ENCODE data around the gene SLC2A4RG. TPM values are rescaled to one million over a fixed set of nuclear protein-coding genes. Genes with fewer than 3 reads are reported as not detected.
"Not testable (repeated sequence)": the region's sequence is repeated elsewhere in the genome, so short reads cannot be mapped to it uniquely, and the experiment has no call there.

The SLC2A4RG gene
- polyA plus RNA-seq, 1 donor from 2014 or later = 2.0 TPM

DNA sequence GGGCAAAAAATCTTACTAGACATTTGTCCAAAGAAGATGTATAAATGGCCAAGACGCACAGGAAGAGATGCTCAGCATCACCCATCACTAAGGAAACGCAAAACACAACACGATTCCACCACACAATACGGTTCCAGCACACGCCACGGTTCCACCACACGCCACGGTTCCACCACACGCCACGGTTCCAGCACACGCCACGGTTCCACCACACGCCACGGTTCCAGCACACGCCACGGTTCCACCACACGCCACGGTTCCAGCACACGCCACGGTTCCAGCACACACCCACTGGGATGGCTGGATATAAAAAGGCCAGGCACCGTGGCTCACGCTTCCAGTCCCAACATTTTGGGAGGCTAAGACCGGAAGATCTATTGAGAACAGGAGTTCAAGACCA, 37.3 kb downstream of the SLC2A4RG start:
- H3K4me3 Mint-ChIP-seq, H3K4me1 Mint-ChIP-seq, H3K27ac Mint-ChIP-seq, H3K36me3 Mint-ChIP-seq, H3K27me3 Mint-ChIP-seq, H3K9me3 Mint-ChIP-seq: not testable (repeated sequence)

DNA sequence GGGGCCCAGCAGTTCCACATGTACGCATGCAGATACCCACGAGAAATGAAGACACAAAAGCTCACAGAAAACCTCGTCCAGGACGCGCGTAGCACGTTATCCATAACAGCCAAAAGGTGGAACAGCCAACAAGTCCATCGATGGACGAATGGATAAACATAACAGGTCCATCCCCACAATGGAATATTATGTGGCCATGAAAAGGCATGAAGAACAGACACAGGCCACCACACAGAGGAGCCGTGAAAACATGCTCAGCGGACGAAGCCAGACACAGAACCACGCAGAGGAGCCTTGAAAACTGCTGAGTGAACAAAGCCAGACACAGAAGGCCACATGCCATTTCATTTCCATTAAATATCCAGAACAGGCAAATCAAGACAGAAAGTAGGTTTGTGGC, 38.0 kb downstream of the SLC2A4RG start:
- Mint-ChIP-seq H3K9me3 (no peaks in the 10 kb centered on the region), H3K27me3 (peaks cover 10% of the 10 kb centered on the region), H3K36me3 (peaks cover 2% of the 10 kb centered on the region), H3K27ac (no peak overlapping the region), H3K4me3 (no peak overlapping the region), H3K4me1 (peaks cover 4 to 9% (median 5%) of the 10 kb centered on the region in 3 donors)

DNA sequence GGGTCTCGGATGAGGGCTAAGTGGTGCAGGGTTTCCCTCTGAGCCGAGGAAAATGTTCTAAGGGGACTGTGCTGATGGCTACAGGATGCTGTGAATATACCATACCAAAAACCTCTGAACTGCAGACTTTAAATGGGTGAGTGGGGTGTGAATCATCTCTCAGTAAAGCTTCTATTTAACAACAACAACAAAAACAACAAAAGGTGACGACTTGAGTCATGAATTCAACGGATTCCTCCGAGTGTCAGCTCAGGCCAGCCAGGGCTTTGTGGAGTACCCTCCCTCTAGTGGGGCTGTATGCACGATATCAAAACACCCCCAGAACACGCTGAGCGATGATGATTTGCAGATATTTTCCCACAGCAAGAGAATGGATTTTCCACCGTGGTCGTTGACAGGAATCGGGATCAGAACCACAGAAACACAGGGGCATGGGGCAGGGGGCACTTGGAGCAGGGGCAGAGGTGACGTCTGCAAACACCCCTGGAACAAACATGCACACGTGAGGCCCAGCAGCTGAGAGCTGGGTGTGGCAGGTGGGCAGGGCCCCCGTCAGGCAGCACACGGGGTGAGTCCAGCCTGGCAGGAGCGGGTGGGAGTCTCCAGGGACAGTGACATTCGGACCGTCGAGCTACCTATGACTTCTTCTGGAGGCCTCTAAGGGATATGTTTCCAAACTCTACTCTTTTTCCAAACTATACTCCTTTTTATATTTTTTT, 38.6 kb downstream of the SLC2A4RG start:
- Mint-ChIP-seq H3K9me3 (no peaks in the 10 kb centered on the region), H3K27ac (no peak overlapping the region), H3K4me1 (peaks cover 4 to 9% (median 5%) of the 10 kb centered on the region in 3 donors), H3K27me3 (peaks cover 7% of the 10 kb centered on the region), H3K36me3 (peaks cover 2% of the 10 kb centered on the region), H3K4me3 (no peak overlapping the region)

DNA sequence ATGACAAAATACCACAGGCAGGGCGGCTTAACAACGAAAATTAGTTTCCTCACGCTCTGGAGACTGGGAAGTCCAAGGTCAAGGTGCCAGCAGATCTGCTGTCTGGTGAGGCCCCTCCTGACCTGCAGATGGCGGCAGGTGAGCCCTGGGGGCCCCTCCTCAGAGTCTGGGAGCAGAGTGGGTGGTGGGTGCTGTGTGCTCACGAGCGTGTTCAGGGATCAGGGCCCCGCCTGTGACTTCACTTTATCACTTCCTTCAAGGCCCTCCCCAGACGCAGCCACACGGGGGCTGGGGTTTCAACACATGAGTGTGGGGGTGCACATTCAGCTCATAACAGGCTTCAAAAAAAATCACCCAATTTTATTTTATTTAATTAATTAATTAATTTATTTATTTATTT, 39.3 kb downstream of the SLC2A4RG start:
- H3K27ac Mint-ChIP-seq = no peak overlapping the region
- peaks cover 5% of the 10 kb centered on the region for H3K27me3 Mint-ChIP-seq
- peaks cover 4 to 9% (median 5%) of the 10 kb centered on the region in 3 donors for H3K4me1 Mint-ChIP-seq
- no peak overlapping the region for H3K4me3 Mint-ChIP-seq
- peaks cover 2% of the 10 kb centered on the region for H3K36me3 Mint-ChIP-seq
- no peaks in the 10 kb centered on the region for H3K9me3 Mint-ChIP-seq

DNA sequence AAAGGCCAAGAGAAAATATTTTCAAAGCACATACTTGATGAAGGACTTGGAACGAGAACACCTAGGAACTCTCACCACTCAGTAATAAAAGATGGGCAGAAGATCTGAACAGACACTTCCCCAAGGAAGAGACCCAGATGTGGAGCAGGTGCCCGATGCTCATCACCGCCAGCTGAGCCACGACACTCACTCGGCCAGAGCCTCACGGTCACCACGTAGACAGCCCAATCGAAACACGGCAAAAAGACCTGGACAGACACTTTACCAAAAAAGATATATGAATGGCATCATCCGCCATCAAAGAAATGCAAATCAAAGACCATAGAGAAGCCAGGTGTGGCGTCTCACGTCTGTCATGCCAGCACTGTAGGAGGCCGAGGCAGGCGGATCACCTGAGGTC, 41.6 kb downstream of the SLC2A4RG start:
- Mint-ChIP-seq H3K27me3 (peaks cover 1% of the 10 kb centered on the region), H3K4me1 (peaks cover 4 to 11% (median 5%) of the 10 kb centered on the region in 3 donors), H3K27ac (no peak overlapping the region), H3K9me3 (no peaks in the 10 kb centered on the region), H3K36me3 (no peaks in the 10 kb centered on the region), H3K4me3 (peak overlapping the region in 1 of 4 donors; percentile 4)

DNA sequence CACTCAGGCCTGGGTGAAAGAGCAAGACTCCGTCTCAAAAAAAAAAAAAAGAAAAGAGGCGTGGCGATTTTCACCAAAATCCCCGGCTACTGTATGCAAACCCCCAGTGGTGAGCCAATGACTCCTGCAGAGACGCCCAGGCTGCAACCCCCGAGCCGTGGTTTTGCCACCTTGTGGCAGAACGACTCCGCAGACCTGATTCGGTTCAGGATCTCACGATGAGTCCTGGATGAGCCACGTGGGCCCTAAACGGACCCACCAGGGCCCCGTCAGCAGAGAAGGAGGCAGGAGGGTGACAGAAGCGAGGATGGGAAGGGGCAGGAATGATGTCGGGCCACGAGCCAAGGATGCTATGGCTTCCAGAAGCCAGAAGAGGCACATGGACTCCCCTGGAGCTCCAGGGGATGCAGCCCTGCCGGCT, 42.5 kb downstream of the SLC2A4RG start:
- Mint-ChIP-seq H3K9me3 (no peaks in the 10 kb centered on the region), H3K36me3 (no peaks in the 10 kb centered on the region), H3K27me3 (peaks cover 1% of the 10 kb centered on the region), H3K4me1 (peaks cover 4 to 11% (median 5%) of the 10 kb centered on the region in 3 donors), H3K4me3 (peak overlapping the region in 2 of 4 donors; percentile 60 to 82), H3K27ac (no peak overlapping the region)

DNA sequence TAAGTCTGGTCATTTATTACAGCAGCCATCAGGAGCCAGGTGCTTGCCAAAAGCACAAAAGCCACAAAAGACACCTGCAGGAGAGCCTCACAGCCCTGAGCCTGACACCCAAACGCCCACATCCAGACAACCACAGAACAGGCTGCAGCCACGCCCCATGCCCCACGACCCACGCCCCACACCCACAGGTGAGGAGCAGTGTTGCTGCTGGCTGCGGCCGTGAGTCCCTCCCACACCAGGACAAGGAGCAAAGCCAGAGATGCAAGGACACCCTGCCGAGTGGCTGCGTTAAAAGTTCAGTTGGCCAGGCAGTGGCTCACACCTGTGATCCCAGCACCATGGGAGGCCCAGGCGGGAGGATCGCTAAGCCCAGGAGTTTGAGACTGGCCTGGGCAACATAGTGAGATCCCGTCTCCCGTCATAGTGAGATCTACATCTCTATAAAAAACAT, 43.0 kb downstream of the SLC2A4RG start:
- Mint-ChIP-seq H3K27me3 (peaks cover 1% of the 10 kb centered on the region), H3K4me3 (peak overlapping the region in 1 of 4 donors; percentile 50)

DNA sequence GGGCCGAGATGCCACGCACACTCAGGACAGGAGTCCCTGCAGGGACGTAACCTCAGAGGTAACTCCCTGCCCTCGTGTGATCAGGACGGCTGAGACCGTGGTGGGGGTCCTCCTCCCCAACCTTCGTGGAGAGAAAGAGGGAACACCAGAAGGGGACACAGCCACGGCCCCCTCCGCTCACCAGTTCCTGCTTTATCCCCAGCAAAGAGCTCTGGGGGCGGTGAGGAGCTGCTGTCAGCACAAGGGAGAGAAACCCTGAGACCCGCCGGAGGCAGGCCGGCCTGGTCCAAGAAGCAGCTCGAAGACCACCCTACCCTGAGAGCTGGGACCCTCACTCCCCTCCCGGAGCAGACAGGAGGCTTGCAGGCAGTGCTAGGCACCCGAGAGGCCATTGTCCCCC, 44.4 kb downstream of the SLC2A4RG start:
- Mint-ChIP-seq H3K27me3 (peaks cover 3% of the 10 kb centered on the region), H3K9me3 (no peaks in the 10 kb centered on the region), H3K4me3 (no peak overlapping the region), H3K27ac (no peak overlapping the region), H3K4me1 (peaks cover 4 to 11% (median 5%) of the 10 kb centered on the region in 3 donors), H3K36me3 (no peaks in the 10 kb centered on the region)

More for the DNA sequence above, 43.0 kb downstream of the SLC2A4RG start:
- Mint-ChIP-seq H3K36me3 (no peaks in the 10 kb centered on the region), H3K4me1 (peaks cover 4 to 11% (median 5%) of the 10 kb centered on the region in 3 donors), H3K9me3 (no peaks in the 10 kb centered on the region), H3K27ac (no peak overlapping the region)

DNA sequence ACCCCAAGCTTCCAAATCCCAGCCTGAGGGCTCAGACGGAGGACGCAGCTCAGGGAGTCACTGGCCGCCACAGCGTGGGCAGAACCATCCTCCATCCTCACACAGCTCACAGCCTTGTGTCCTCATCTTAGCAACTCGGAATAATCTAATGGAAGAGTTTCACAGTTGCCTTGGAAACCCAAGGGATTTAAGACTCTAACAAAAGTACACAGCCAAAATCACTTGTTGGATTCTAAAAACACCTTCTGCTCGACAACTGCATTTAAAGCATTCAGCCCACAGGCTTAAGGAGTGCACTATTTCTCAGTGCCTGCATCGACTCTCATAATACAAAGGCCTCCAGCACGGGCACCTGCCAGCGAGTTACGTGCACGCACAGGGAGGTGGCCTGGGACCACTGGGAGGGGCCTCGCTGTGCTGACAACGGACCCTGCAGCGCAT, 46.1 kb downstream of the SLC2A4RG start:
- Mint-ChIP-seq H3K9me3 (no peaks in the 10 kb centered on the region), H3K27me3 (peaks cover 3% of the 10 kb centered on the region), H3K27ac (no peak overlapping the region), H3K36me3 (no peaks in the 10 kb centered on the region), H3K4me1 (peaks cover 0 to 11% (median 4%) of the 10 kb centered on the region in 3 donors), H3K4me3 (no peak overlapping the region)

DNA sequence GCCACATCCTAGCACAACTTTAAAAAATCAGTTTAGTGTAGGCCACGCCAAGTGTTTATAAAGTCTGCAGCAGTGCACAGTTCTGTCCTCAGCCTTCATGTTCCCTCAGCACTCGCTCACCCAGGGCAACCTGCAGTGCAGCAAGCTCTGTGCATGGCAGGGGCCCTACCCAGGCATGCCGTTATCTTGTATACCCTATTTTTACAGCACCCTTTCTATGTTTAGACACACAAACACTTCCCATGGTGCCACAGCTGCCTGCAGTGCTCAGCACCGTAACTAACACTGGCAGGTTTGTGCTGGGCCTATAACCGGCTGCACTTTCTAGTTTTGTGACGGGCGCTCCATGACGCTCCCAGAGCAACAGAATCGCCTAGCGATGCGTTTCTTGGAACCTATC, 47.7 kb downstream of the SLC2A4RG start:
- peaks cover 0 to 4% (median 0%) of the 10 kb centered on the region in 3 donors for H3K4me1 Mint-ChIP-seq
- no peaks in the 10 kb centered on the region for H3K36me3 Mint-ChIP-seq
- no peak overlapping the region for H3K27ac Mint-ChIP-seq
- H3K4me3 Mint-ChIP-seq = no peak overlapping the region
- H3K27me3 Mint-ChIP-seq = peaks cover 6% of the 10 kb centered on the region
- no peaks in the 10 kb centered on the region for H3K9me3 Mint-ChIP-seq

DNA sequence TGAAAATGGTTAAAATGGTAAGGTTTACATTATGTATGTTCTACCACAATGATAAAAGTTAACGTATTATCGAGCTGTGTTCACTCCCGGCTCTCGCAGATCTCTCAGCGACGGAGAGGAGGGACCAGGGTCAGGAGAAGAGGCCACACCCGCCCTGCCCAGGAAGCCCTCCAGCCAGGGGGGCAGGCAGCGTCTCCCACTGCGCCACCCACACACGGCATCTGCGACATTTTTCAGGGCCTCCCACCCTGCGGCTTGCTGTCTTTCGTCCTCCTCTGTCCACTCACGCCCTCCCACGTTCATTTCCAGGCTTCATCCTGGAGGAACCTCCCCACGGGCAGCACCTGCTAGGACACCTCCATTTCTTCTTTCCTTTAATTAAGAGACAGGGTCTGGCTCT, 48.2 kb downstream of the SLC2A4RG start:
- H3K27ac Mint-ChIP-seq = no peak overlapping the region
- peaks cover 0 to 4% (median 0%) of the 10 kb centered on the region in 3 donors for H3K4me1 Mint-ChIP-seq
- H3K36me3 Mint-ChIP-seq = no peaks in the 10 kb centered on the region
- no peak overlapping the region for H3K4me3 Mint-ChIP-seq
- no peaks in the 10 kb centered on the region for H3K9me3 Mint-ChIP-seq
- H3K27me3 Mint-ChIP-seq = peaks cover 6% of the 10 kb centered on the region

DNA sequence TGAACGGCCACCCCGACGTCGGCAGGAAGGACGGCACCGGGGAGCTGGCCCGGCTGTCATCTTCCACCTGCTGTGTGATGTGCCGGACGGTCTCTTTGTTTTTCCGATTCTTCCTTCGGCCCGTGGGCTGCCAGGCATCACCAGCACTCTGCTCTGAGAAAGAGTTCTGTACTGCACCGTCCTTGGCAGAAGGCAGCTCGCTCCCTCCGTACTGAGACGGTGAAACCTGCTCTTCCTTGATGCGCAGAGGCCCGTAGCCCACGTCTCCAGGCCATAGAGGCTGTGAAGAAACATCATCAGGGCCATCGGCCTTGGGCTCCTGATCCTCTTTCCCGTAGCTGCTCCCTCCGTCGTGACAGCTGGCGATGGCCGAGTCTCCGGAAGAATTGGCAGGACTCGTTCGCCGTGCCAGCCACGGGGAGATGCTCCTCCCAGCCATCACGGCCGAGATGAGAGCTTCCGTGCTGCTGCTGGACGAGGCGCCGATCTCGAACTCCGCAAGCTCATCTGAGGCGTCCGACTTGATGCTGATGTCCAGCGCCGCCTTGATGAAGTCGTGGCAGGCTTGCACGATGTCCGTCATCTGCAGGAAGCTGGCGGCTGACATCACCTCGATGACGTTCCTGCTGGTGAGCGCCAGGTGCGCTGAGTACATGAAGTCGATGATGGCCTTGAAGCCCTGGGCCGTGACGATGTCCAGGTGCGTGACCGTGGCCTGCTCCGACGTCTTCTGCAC, 50.4 kb downstream of the SLC2A4RG start:
- Mint-ChIP-seq H3K4me1 (peaks cover 0 to 2% (median 2%) of the 10 kb centered on the region in 3 donors), H3K27me3 (peaks cover 12% of the 10 kb centered on the region), H3K9me3 (no peaks in the 10 kb centered on the region), H3K4me3 (no peak overlapping the region), H3K36me3 (no peaks in the 10 kb centered on the region), H3K27ac (no peak overlapping the region)

DNA sequence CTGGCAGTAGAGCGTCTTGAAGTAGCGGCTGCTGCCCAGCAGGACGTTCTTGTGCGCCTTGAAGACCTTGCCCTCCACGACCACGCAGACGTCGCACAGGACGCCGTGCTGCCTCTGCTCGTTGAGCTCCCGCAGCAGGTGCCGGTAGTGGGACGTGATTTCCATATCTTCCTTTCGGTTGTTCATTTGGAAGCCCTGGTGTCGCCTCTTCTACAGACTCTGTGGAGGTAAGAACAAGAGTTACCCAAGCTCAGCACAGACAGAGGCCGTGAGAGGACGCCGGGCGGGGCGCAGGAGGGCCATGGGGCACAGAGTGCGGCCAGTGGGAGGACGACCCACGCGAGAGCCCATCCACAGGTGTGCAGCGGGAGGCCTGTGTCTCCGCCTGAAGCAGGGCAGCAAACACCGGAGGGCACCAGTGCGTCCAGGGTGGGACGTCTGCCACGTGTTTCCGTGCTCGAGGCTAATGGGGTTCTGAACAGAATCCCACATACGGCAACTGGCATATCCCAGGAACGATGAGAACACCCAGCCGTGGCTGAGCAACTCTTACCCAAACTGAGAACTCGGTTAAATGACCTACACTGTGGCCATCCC, 51.1 kb downstream of the SLC2A4RG start:
- Mint-ChIP-seq H3K4me1 (peaks cover 0 to 2% (median 0%) of the 10 kb centered on the region in 3 donors), H3K4me3 (no peak overlapping the region), H3K36me3 (no peaks in the 10 kb centered on the region), H3K27me3 (peaks cover 14% of the 10 kb centered on the region), H3K27ac (no peak overlapping the region), H3K9me3 (no peaks in the 10 kb centered on the region)

DNA sequence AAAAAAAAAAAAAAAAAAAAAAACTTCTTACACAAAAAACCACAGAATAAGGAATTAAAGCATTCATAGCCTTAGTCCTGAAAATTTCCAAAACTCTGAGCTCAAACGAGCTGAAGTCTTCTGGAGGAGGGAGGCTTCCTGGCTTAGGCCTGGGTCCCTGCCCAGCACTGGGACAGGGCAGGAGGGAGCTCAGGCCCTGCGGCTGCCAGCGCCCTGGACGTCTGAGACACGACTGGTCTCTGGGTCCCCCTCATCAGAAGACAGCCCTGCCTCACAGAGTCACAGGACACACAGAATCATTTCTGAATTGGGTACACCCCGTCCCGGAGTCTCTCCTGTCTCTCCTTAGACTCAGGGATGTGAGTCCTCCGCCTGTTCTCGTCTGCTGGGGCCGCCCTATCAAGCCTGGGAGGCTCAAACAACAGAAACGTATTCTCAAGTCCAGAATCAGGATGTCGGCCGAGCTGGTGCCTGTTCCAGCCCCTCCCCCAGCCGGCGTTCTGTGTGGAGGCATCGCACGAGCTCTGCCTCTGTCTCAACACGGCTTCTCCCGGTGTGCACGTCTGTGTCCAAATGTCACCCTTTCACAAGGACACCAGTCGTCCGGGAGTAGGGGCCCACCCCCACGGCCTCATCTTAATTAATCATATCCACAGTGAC, 52.1 kb downstream of the SLC2A4RG start:
- Mint-ChIP-seq H3K4me3 (no peak overlapping the region), H3K27ac (no peak overlapping the region), H3K9me3 (peaks cover 0 to 4% (median 2%) of the 10 kb centered on the region in 3 donors), H3K27me3 (peaks cover 14% of the 10 kb centered on the region), H3K36me3 (no peaks in the 10 kb centered on the region), H3K4me1 (peaks cover 0 to 2% (median 0%) of the 10 kb centered on the region in 3 donors)

DNA sequence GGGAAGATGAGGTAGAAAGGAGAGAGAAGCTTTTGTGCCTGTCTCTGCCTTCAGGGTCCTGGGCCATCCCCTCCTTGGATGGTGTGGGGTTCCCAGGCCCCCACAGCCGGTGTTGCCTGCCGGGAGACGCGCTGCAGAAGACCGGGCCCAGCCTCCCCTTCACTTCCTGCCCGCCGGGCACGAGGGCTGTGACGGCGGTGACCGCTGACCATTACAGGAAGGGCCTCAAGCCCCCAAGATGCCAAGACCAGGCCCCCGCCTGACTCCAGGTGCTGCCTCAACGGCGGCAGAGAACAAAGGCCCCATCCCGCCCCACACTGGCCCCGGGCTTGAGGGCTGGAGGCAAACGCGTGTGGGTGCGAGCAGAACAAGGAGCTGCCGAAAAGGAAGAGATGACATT, 53.3 kb downstream of the SLC2A4RG start:
- Mint-ChIP-seq H3K27me3 (peaks cover 14% of the 10 kb centered on the region), H3K9me3 (peaks cover 0 to 4% (median 2%) of the 10 kb centered on the region in 3 donors), H3K27ac (no peak overlapping the region), H3K4me3 (no peak overlapping the region), H3K36me3 (no peaks in the 10 kb centered on the region), H3K4me1 (peaks cover 0 to 2% (median 0%) of the 10 kb centered on the region in 3 donors)

Measured in IgD-negative memory B cell (primary cell).